AG08396 (cell line): ENCODE data around the gene EHMT1.
"Not testable (repeated sequence)": the region's sequence is repeated elsewhere in the genome, so short reads cannot be mapped to it uniquely, and the experiment has no call there.

Experiments
- DNase-seq: peaks from one replicate; pipeline ENCODE4 v3.0.0; 2012; ENCODE audit warnings: low spot score, mixed read lengths

The EHMT1 gene

DNA sequence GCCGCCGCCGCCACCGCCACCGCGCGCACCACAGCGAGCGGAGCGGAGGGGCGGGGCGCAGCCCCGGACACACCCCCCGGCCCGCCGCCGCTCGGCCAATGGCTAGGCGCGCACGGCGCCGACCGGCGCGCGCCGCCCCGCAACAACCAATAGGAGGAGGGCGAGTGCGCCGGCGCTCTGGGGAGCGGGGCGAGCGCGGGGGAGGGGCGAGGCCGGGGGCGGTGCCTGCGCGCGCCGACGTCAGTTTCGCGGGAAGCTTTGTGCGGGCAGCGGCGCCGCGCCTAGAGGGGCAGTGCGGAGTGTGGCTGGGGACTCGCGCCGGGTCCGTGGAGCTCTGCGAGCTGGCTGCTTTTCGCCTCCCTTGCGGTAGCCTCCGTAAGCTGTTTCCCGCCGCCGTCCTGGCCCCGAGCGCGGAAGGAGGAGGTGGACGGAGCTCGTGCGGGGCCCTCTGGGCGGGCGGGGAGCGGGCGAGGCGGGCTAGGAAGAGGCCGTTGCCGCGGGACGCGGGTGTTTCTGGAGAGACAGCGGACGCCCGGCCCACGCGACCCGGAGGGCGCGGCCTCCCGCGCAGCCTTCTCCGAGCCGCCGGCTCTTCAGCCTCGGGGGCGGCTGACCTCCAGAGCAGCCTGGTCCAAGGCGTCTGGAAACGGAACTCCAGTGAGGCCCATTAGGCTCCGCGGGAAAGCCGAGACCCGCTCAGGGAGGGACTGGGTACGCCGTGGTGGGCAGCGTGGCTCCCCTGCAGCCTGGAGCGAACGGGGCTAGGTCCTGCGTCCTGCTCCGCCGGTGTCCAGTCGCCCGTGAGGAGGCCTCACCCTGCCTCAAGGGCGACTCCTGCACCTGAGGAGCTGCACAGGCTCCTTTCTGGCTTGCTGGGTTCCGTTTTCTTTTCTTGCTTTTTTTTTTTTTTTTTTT lies 28.1 kb upstream of the EHMT1 start, which contains the start of gene ZMYND19:
Gene ZMYND19 (minus strand): TSS at position 44 of the 915 bp plus-strand sequence. CDS start 249 bp downstream, outside the sequence.
- DNase-seq, result peak; percentile 100

DNA sequence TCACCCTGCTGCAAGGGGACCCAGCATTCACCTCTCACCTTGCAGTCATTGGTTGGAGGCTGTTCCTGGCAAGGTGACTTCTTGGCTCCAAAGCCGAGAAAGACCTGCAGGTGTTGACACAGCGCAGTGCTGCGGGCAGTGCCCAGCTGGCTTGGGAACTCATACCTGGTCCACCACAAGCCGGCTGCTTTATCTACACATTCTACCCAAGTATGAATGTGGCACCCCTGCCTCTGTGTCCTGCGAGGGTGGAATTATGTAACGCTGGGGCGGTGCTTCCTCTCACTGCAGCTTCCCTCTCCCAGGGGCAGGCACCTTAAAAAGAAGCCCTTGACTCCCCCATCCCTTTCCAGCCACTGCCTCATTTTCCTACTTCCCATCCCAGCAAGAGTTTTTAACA lies 26.0 kb upstream of the EHMT1 start:
- no peak for DNase-seq

- DNase-seq, result no peak
Observed at GRCh38 chr9:137593176-137593575, 25.6 kb upstream of the EHMT1 start.

- DNase-seq, result not testable (repeated sequence)
Observed at GRCh38 chr9:137596577-137596976, 22.2 kb upstream of the EHMT1 start.

GRCh38 chr9:137598943-137599342 lies 19.9 kb upstream of the EHMT1 start:
- DNase-seq, result no peak

DNA sequence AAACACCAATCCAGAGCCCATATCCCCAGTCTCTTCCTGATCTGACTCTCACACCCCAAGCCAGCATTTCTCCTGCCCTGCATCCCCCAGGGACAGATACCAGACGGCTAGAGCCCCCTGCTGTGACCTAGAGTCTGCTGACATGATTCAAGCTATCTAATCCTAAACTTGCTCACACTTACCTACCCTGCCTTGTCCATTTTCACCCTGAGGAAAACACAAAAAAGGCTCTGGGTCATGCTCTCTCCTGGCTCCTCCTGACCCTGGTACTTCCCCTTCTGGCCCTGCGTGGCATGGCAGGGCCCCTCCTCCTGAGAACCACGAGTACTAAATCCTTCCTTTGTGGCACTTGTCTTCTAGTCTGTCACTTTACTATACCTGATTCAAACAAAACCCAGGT lies 16.1 kb upstream of the EHMT1 start:
- DNase-seq, result no peak

DNA sequence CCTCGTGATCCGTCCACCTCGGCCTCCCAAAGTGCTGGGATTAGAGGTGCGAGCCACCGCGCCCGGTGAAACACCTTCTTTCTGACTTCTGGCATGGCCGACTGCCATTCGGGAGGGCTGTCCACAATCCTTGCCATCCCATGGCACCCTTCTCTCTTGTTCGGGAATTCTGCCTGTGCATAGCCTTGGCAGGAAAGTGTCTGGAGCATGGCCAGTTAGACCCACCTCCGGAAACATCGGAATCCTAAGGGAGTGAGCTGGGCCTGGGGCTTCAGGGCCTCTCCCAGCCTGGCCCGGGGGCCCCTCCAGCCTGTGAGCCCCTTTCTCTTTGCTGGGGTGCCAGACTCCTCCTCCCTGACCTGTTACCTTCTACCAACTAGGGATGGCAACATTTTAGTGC lies 14.9 kb upstream of the EHMT1 start:
- DNase-seq, result no peak

GRCh38 chr9:137604345-137605086 lies 14.3 kb upstream of the EHMT1 start:
- no peak for DNase-seq

- DNase-seq, result peak; percentile 99
Observed at GRCh38 chr9:137605121-137606004, 13.4 kb upstream of the EHMT1 start, which contains the start of gene ARRDC1. ARRDC1 (plus strand) TSS chr9:137605686; CDS start chr9:137605718, 32 bp downstream.

- DNase-seq, result no peak
Observed at GRCh38 chr9:137606005-137606621, 12.7 kb upstream of the EHMT1 start.

DNA sequence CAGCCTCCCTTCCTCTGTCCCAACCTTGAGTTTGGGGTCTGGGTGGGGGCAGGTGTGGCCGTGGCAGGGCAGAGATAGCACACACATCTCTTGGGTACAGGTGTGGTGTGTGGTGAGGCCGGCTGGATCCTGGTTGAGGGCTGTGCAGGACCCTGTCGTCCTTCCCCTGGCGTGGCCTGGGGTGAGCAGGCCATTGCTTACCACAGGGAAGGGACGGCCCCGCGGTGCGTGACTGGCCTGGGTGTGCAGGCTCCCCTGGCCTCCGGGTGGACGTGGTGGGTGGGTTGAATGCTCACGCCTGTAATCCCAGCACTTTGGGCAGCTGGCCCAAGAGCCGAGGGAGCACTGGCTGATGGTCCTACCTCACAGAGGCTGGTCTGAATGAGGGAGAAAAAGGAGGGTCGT lies 12.1 kb upstream of the EHMT1 start:
- no peak for DNase-seq

DNA sequence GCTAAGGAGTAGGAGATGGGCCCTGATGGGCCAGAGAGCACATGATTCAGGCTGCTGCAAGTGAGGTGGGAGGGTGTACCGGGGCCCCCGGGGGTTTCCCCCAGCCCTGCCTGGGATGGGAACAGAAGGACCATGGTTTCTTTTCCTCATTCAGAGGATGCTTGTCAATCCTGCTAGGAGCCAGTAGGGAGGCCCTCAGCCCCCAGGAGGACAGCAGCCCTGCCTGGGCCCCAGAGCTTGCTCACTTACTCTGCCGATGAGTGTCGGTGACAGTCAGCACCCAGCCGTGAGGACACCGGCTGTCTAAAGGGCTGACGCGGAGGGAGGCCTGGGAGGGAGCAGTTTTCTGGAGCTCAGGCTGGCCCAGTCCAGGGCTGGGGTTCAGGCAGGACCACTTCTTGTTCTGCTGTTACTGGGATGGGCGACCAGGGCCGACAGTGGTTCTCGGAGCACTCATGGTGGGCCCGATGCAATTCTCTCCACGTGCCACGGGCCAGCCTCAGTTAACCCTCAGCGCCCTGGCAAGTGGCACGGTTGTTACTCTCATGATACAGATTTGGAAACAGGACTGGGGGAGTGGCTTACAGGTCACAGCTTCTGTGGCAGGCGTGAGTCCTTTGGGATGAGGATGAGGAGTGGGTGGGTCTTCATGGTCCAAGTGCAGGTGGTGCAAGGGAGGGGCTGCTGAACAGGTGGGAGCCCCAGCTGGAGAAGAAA lies 11.5 kb upstream of the EHMT1 start:
- DNase-seq, result no peak

GRCh38 chr9:137610944-137611343 lies 7.9 kb upstream of the EHMT1 start:
- DNase-seq, result no peak

GRCh38 chr9:137611623-137612609 lies 6.9 kb upstream of the EHMT1 start:
- DNase-seq, result peak; percentile 91

GRCh38 chr9:137612741-137613142 lies 6.1 kb upstream of the EHMT1 start:
- DNase-seq, result no peak

DNA sequence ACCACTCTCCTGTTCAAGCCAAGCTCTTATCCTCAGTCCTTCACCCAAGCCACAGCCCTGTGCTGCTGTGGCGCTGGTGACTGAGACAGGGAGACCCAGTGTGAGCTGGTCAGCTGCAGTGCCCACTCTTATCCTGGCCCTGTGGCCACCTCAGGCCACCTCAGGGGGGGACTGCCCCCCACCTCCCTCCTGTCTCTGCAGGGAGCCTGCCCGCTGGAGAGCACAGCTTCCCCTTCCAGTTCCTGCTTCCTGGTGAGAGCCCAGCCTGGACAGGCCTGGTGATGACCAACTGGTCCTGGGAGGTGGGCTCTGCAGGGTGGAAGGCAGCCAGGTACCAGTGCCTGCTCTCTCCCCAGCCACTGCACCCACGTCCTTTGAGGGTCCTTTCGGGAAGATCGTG lies 5.5 kb upstream of the EHMT1 start:
- DNase-seq, result no peak

DNA sequence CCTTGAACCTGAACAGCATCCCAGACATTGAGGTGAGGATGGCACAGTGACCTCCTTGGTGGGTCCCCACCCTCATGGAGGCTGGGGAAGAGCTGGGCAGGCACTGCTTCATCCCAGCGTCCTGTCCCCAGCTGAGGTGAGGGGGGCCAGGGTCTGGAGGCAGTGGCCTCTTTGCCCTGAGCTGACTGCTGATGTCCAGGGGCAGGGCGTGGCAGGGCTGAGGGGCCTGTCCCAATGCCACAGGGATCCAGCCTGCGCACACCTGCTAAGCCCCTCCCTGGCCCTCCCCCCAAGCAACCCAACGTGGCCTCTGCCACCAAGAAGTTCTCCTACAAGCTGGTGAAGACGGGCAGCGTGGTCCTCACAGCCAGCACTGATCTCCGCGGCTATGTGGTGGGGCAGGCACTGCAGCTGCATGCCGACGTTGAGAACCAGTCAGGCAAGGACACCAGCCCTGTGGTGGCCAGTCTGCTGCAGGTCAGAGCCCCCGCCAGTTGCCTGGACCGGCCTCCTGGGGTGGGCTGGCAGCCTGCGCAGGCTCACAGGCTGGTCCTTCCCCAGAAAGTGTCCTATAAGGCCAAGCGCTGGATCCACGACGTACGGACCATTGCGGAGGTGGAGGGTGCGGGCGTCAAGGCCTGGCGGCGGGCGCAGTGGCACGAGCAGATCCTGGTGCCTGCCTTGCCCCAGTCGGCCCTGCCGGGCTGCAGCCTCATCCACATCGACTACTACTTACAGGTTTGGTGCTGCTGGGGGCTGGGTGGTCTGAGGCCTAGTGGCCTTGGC lies 4.9 kb upstream of the EHMT1 start:
- no peak for DNase-seq

DNA sequence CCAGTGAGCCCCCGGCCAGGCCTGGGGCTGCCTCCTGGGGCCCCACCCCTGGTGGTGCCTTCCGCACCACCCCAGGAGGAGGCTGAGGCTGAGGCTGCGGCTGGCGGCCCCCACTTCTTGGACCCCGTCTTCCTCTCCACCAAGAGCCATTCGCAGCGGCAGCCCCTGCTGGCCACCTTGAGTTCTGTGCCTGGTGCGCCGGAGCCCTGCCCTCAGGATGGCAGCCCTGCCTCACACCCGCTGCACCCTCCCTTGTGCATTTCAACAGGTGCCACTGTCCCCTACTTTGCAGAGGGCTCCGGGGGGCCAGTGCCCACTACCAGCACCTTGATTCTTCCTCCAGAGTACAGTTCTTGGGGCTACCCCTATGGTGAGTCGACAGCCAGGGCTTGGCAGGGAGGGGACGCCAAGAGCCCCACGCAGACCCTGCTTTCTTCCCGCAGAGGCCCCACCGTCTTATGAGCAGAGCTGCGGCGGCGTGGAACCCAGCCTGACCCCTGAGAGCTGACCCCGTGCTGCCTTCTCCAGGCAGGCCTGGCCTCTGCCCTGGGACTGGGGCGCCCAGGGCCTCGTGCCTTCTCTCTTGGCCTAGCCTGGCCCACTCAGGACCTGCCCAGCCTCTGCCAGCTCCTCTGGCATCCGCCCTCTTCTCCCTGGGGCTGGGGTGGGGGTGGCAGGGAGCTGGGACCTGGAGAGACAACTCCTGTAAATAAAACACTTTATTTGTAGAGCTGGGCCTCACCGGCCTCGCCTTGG lies 4.0 kb upstream of the EHMT1 start:
- DNase-seq, result no peak
